Stomach (tissue), 9 donors: ENCODE results near the gene CHURC1. TPM values are rescaled to one million over a fixed set of nuclear protein-coding genes. Genes with fewer than 3 reads are reported as not detected.

Experiments used
- DNase-seq, 2 donors: peaks; one replicate each; pipeline versions ENCODE4 v3.0.0 to v3.0.0-alpha.2; 2013 to 2019
- H3K27ac ChIP-seq, 5 donors: fragments of 200-600 bp in 4 of 5; sonication (generic) in 4 of 5; one replicate each; pipeline ENCODE4 v1.5.1; 2013 to 2019; ENCODE audit warnings: mild to moderate bottlenecking in 1 of 5, moderate library complexity in 1 of 5
- H3K27me3 ChIP-seq, 3 donors: fragments of 200-600 bp; sonication (generic); one replicate each; pipeline ENCODE4 v1.5.1; 2017 to 2019; ENCODE audit warnings: mixed run types in 1 of 3
- H3K36me3 ChIP-seq, 4 donors: fragments of 200-600 bp; sonication (generic); 1 replicate in 3 of 4; 2 replicates in 1 of 4; pipeline ENCODE4 v1.5.1; 2016 to 2019
- H3K4me1 ChIP-seq, 4 donors: fragments of 200-600 bp; sonication (generic); one replicate each; pipeline ENCODE4 v1.5.1; 2016 to 2019
- H3K4me3 ChIP-seq, 4 donors: fragments of 200-600 bp; sonication (generic) in 3 of 4; one replicate each; pipeline ENCODE4 v1.5.1; 2016 to 2019; ENCODE audit warnings: mild to moderate bottlenecking in 1 of 4
- H3K9me3 ChIP-seq, 4 donors: fragments of 200-600 bp; sonication (generic); one replicate each; pipeline ENCODE4 v1.5.1; 2016 to 2019
- EP300 ChIP-seq: sonication (generic); formaldehyde crosslinking; IDR thresholded peaks from one replicate; pipeline ENCODE4 v1.6.1; 2017; ENCODE audit warnings: antibody characterized with exemption
- POLR2A ChIP-seq, 4 donors: fragments of 450-650 bp; IDR thresholded peaks; one replicate each; pipeline ENCODE4 v1.6.1; 2016; ENCODE audit warnings: antibody characterized with exemption in 4 of 4, control low read depth in 2 of 4, mild to moderate bottlenecking in 1 of 4, moderate library complexity in 1 of 4
- POLR2AphosphoS5 ChIP-seq, 3 donors: sonication (generic); formaldehyde crosslinking; IDR thresholded peaks; one replicate each; pipeline ENCODE4 v1.6.1; 2016; ENCODE audit warnings: antibody characterized with exemption in 3 of 3
- WGBS, 5 donors: extraction: QIAGEN DNeasy Blood & Tissue Kit in 3 of 5; methylation state at CpG; one replicate each; pipeline versions ENCODE4 v1.1.5 to v1.1.7; 2013 to 2018; 5-methylcytosine and 5-hydroxymethylcytosine counted together
- intact Hi-C: fragments of 100-400 bp; cut with DNase I; formaldehyde crosslinking; loops from one replicate; pipeline ENCODE4 v1.15.1; 2023; ENCODE audit warnings: low total_unique reads
- polyA plus RNA-seq, 3 donors: library from polyadenylated mRNA; stranded (reverse); fragments of 200-250 nt; gene quantifications; one replicate each; pipeline ENCODE4 v1.2.3, GENCODE V29; 2013
- total RNA-seq, 5 donors: library from RNA; depleted of rRNA; stranded (reverse); fragments of >200 nt; gene quantifications; one replicate each; pipeline versions ENCODE4 v1.1.0 to v1.2.3, GENCODE V29; 2014 to 2016
- TF ChIP-seq, protein P1 (sequence below), 7 experiments: fragments of 450-650 bp in 4 of 7; fragments of 200-600 bp in 3 of 7; sonication (generic) in 3 of 7; IDR thresholded peaks; one replicate each; pipeline ENCODE4 v1.5.1; 2016 to 2019; ENCODE audit warnings: antibody characterized with exemption in 7 of 7, control low read depth in 2 of 7, mild to moderate bottlenecking in 1 of 7
- donor health status: healthy with polysubstance abuse.
- donor health status: Bipolar disorder and iron deficiency.
- donor health status: healthy.

Gene CHURC1
- total and polyA plus RNA-seq, 8 donors = 20.4 to 102 (median 42.5) TPM

DNA sequence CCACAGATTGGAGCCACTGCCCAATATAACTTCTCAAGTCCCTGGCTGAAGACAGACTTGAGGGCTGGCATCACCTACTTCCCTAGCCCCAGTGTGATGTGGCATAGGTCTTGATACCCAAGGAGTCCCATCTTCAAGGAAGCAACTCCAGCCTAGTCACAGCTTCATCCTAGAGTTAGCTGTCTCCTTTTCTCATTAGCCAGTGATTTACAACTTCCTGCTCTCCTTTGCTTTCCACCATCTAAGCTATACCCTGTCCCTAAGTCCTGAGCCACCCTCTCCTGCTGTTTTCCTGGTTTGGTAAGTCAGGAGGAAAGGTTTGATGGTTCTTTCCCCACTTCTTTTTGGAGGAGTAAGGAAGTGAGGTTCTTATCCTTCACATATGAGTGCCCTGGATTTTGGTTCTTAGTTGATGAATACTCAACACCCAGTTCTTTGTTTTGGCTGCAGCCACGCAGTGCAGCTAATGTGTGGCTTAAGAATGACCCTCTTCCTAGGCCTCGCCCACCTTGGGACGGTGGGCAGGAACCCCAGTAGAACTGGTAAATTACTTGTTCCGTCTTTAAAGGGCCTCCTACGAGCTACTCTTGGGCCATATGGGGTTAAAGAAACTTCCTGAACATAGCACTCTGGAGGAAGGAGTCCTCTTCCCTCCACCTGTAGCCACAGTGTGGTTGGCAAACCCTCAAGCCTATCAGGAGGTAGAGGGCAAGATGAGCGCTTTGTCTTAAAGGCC lies 32.2 kb downstream of the CHURC1 start:
- Histone ChIP-seq H3K9me3 (no peaks in the 10 kb centered on the region), H3K27ac (no peak overlapping the region), H3K4me1 (peaks cover 5 to 18% (median 13%) of the 10 kb centered on the region in 4 donors), H3K36me3 (peaks cover 8 to 74% (median 41%) of the 10 kb centered on the region in 4 donors), H3K27me3 (no peaks in the 10 kb centered on the region), H3K4me3 (no peak overlapping the region)
- 81 to 91% (median 86%) methylated on average over 6 of the region's 6 CpGs for WGBS, 5 donors
- no peak for DNase-seq
- TF ChIP-seq, protein P1, sequence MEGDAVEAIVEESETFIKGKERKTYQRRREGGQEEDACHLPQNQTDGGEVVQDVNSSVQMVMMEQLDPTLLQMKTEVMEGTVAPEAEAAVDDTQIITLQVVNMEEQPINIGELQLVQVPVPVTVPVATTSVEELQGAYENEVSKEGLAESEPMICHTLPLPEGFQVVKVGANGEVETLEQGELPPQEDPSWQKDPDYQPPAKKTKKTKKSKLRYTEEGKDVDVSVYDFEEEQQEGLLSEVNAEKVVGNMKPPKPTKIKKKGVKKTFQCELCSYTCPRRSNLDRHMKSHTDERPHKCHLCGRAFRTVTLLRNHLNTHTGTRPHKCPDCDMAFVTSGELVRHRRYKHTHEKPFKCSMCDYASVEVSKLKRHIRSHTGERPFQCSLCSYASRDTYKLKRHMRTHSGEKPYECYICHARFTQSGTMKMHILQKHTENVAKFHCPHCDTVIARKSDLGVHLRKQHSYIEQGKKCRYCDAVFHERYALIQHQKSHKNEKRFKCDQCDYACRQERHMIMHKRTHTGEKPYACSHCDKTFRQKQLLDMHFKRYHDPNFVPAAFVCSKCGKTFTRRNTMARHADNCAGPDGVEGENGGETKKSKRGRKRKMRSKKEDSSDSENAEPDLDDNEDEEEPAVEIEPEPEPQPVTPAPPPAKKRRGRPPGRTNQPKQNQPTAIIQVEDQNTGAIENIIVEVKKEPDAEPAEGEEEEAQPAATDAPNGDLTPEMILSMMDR (IDR thresholded peaks at IDR 0.05) = no peak
- TF ChIP-seq POLR2A (IDR thresholded peaks at IDR 0.05) = no peak
- intact Hi-C loops = no loop called here

DNA sequence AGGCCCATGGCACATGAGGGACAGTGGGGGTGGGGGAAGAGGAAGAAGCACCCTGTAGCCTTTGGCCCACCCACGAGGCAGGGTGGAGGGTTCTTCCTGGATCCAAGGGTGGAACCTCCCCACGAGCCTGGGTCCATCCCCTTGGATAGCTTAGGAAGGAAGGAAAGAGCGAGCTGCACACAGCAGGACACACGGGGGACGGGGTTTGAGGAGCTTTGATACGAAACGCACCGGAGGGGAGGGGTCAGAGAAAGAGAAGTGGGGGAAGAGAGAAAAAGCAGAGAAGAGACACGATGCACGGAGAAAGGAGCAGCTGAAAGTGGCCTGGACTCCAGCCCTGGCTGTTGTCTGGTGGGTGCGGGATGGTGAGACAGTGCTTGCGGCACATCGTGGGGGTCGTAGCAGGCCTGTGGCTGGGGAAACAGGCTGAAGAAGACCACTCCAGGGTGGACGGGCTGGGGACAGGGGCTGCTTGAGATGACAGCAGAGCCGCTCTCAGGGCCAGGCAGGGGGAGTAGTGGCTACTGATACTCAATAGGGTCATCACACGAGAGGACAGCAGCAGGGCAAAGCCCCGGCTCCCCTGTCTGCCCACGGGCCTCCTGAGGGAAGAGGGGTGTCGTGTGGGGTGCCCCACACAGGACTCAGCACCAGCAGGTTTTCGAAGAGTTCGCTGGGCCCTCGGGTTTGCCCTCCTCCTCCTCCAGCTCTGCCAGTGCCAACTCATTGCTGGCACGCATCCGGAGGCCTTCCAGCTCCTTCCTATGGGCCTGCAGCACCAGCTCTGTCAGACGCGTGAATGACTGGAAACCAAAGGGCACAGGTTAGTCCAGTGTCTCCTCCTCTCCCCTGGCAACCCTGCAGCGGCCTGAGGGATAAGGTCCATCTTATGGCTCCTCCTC lies 33.7 kb downstream of the CHURC1 start:
- H3K27ac ChIP-seq = no peak overlapping the region
- no peaks in the 10 kb centered on the region for H3K9me3 ChIP-seq
- H3K27me3 ChIP-seq = no peaks in the 10 kb centered on the region
- WGBS, 5 donors = 78 to 90% (median 88%) methylated on average over 24 to 28 of the region's 28 CpGs
- no peak for TF ChIP-seq EP300
- no peak for TF ChIP-seq POLR2AphosphoS5 (IDR thresholded peaks at IDR 0.05)
- TF ChIP-seq POLR2A (IDR thresholded peaks at IDR 0.05) = no peak
- TF ChIP-seq, protein P1 (IDR thresholded peaks at IDR 0.05) = no peak
- intact Hi-C loops = no loop called here
- DNase-seq = no peak
- no peak overlapping the region for H3K4me3 ChIP-seq
- H3K4me1 ChIP-seq = peaks cover 10 to 27% (median 14%) of the 10 kb centered on the region in 4 donors
- peaks cover 10 to 81% (median 44%) of the 10 kb centered on the region in 4 donors for H3K36me3 ChIP-seq

DNA sequence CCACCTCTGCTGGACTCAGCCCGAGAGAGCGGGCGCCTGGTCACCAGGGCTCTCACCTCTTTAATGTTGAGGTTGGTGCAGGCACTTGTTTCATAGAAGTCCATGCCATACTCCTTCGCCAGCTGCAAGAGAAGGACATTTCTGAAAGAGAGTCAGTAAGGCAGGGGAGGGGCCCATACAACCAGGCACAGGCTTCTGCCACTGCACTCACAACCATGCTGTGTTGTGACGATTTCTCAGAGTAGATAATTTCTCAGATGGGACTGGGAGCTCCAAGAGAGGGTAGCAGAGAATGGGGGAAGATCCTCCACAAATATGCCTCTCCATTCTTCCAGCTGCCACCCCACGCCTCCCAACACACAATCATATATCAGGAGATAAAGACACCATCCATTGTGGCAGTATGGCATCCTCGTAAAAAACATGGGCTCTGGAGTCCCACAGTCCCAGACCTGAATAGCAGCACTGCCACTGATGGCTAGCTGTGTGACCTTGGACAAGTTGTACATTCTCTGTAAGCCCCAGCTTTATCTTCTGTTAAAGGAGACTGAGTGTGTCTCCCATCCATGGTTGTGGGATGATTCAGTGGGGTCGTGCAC lies 34.5 kb downstream of the CHURC1 start:
- Histone ChIP-seq H3K9me3 (no peaks in the 10 kb centered on the region), H3K27me3 (no peaks in the 10 kb centered on the region), H3K27ac (no peak overlapping the region), H3K4me1 (peaks cover 5 to 23% (median 12%) of the 10 kb centered on the region in 4 donors), H3K36me3 (peaks cover 10 to 75% (median 41%) of the 10 kb centered on the region in 4 donors), H3K4me3 (no peak overlapping the region)
- intact Hi-C loops = no loop called here
- DNase-seq = no peak
- TF ChIP-seq EP300 (no peak), POLR2A (IDR thresholded peaks at IDR 0.05) (no peak), POLR2AphosphoS5 (IDR thresholded peaks at IDR 0.05) (no peak)
- TF ChIP-seq, protein P1 (IDR thresholded peaks at IDR 0.05) = no peak
- WGBS, 5 donors = 79 to 96% (median 88%) methylated on average over 7 to 8 of the region's 8 CpGs

DNA sequence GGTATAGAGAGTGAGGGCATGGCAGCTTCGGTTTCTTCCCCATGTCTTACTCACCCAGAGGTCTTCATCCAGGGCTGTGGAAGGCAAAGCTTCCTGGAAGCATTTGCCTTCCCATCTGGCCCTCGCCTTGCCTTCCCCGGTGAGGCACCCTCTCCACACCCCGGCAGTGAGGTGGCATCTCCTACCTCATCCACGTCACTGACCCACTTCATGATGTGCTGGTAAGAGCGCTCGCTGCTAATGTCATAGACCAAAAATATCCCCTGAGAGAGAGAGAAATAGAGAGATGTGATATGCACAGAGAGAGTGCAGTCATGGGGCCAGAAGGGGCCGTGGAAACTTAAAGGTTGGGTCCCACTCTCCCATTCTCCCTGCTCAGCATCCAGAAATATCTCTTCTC lies 36.6 kb downstream of the CHURC1 start:
- Histone ChIP-seq H3K4me1 (peaks cover 0 to 18% (median 12%) of the 10 kb centered on the region in 4 donors), H3K27me3 (no peaks in the 10 kb centered on the region), H3K4me3 (no peak overlapping the region), H3K9me3 (no peaks in the 10 kb centered on the region), H3K36me3 (peaks cover 10 to 54% (median 42%) of the 10 kb centered on the region in 4 donors), H3K27ac (no peak overlapping the region)
- WGBS, 5 donors = 95 to 97% (median 96%) methylated on average over 8 of the region's 8 CpGs
- DNase-seq = no peak
- TF ChIP-seq EP300 (no peak), POLR2AphosphoS5 (IDR thresholded peaks at IDR 0.05) (no peak), POLR2A (IDR thresholded peaks at IDR 0.05) (no peak)
- TF ChIP-seq, protein P1 (IDR thresholded peaks at IDR 0.05) = no peak
- intact Hi-C loops = no loop called here
